NK-92 treated with Interleukin-12 subunit alpha and Interleukin-12 subunit beta, amount 100 ng/mL, for 24 hours (cell line): ENCODE data around the gene CLCN2.

ENCODE experiments used
- DNase-seq: peaks from one replicate; lab custom pipeline; 2025; lab: John Stamatoyannopoulos, UW

CLCN2 gene

DNA sequence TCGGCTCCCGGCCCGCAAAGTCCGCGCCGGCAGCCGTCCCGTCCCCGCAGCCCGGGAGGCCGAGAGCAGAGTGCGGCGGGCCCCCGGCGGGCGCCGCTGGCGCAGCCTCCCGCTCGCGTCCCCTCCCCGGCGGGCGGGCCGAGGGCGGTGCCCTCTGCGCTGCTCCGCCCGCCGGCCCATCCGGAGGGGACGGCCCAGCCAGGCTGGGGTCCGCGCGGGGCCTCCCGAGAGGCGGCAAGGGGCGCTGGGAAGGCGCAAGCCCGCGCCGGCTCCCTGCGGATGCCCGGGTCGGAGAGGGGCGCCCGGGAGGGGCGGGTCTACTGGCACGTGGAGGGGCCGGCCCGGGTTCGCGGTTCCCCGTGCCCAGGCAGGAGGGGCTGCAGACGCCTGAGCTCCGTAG, at the start of gene CLCN2, which contains the start of gene POLR2H:
Gene CLCN2, minus strand, starts transcription at position 74 of the 400 bp plus-strand sequence. CDS start 126 bp downstream, outside the sequence.
Gene POLR2H, plus strand, starts transcription at position 179 of the 400 bp plus-strand sequence. CDS start 1,783 bp downstream, outside the sequence.
- peak; percentile 29 for DNase-seq

DNA sequence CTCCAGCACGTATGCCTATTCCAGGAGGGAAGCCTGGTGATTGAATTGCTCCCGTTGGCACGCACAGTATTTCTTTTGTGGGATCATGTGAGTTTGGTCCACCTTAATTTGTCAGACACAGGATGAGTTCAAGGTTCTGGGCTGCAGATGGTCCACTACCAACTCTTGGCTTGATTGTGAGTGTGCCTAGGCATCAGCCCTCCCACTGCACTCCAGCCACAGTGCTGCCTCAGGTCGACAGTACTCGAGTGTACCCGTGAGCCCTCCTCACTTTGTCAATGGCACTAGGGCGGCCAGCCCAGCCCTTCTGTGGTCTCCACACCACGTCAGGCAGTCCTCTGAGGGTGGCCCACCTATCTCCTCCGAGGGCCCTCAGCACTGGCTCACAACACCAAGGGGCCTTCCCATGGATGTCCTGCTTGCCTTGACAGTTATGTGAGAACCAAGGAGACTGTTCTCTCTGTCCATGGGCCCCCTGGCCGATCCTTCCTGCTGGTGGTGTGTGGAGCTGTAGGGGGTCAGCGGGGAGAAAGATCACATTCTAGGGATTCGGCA, 48.6 kb upstream of the CLCN2 start:
- no peak for DNase-seq

DNA sequence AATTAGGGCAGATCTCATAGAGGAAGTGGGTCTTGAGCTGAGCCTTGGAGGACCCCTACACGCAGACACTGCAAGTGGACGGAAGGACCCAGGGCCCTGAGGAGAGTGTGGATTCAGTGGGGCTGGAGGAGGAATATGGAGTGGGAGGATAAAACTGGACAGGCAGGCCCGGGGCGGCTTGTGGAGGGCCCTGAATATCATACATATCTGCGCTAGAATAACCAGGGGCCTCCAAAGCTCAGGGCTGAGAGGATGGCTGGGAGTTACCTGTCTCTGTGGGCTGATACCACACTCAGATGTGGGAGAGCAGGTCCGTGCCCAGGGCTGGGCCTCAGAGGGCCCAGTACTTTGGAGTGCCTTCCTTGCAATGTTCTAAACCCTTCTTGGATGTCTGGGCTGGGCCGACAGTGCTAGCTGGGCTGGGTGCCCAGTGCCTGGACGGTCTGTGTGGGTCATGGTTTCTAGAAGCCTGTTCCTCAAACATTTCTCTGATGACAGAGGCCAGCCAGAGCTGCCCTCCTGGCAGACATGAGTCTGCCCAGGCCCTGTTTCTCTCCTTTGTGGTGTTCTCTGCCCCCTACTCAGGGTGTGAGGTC, 48.0 kb upstream of the CLCN2 start:
- no peak for DNase-seq

DNA sequence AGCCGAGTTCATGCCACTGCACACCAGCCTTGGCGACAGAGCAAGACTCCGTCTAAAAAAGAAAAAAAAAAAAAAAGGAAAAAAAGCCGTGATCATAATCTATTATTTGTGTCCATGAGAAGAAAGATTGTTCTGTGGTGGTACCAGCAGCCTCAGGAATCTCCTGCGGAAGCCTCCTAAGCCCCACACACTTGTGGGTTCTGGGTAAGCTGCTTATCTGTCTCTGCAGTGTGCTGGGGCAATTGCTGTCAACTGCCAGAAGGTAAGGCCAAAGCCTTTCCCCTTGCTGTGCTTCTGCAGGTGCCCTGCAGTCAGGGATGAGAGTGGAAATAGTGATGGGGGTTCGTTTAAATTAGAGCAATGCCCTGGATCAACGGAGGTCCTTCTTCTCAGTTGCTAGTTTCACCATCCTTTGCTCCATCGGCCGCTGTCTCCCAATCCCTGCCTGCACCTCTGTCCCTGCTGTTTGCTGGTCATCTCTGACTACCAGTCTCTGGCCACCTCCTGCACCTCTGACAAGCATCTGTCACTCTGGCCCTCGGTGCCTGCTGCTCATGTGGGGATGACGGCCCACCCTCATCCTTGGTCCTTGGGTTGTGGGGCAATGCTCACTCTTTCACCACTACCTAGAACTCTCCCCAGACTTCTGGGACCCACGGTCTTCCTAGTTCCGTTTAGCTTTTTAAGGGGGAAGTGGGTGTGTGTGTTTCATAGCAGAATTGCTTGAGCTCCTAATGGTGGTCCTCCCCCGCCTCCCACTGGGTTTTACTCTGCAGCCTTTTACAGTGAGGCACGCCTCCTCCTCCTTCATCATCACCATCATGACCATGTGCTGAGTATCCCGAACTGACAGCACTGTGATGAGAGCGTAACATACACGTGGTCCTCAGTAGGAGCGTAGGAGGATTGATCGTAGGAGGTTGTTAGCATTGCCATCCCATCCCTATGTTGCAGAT, 43.9 kb upstream of the CLCN2 start:
- DNase-seq: no peak

DNA sequence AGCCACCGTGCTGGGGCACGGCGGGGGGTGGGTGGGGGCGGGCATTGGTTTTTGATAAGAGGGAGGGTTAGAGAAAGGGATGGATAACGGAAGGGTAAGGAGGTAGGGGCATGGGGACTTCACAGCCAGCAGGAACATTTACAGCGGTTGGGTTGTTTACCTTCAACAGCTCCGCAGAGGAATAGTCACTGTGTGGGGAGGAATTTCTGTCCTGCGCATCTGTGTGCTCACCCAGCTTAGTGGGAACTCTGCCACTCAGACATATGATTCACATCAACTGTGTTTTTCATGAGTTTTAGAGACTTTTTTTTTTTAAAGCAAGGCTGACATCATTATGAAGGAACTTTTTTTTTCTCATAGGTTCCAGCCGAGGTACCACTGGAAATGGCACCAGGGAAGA, 38.0 kb upstream of the CLCN2 start:
- DNase-seq: no peak

DNA sequence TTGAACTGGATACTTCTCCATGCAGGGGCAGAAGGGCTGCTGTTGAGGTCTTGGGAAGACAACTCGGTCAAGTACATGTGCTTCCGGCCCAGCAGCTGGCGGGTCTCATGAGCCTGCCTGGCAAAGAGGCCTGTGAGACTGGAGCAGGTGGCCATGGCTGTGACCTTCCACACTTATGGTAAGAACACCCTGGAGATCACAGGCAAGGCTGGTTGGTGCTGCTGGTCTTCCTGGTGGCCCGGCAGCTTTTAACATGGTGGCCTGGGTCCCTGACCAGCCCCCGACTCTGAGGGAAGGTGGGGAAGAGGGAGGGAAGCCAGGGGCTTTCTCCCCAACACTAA, 33.9 kb upstream of the CLCN2 start:
- no peak for DNase-seq

DNA sequence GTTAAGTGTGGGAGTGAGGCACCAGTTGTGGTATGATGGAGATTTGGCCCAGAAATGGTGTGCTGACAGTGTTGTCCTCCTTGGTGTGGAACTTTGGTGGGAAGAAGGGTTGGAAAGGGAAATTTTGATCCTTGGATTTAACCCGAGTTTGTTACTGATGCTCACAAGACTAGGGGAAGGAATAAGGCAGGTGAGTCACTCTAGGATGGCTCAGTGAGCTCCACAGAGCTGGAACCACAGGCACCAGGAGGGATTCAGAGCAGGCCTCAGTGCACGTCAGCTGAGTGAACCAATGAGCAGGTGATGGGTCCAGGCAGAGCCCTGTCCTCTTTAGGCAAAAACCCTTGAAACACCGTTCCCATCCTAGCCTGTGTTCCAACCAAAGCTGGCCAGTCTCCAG, 29.9 kb upstream of the CLCN2 start:
- no peak for DNase-seq

DNA sequence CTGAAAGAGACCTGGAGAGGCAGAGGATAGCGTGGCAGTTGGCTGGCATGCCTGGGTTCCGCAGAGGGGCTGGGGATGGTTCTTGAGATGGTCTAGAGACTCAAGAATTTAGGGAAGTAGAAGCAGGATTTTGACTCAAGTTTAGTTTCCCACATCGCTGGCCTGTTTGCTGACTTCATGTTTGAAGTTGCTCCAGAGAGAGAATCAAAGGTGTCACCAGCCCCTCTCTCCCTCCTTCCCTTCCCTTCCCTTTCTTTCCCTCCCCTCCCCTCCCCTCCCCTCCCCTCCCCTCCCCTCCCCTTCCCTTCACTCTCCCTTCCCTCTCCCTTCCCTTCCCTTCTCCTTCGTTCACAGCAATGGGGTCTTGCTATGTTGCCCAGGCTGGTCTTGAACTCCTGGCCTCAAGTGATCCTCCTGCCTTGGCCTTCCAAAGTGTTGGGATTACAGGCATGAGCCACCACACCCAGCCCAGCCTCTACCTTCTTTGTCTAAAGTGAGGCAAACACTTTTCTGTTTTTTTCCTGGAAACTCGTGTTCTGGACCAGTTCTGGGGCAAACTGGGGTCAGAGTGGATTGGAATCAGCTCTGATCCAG, 28.6 kb upstream of the CLCN2 start:
- DNase-seq: no peak

DNA sequence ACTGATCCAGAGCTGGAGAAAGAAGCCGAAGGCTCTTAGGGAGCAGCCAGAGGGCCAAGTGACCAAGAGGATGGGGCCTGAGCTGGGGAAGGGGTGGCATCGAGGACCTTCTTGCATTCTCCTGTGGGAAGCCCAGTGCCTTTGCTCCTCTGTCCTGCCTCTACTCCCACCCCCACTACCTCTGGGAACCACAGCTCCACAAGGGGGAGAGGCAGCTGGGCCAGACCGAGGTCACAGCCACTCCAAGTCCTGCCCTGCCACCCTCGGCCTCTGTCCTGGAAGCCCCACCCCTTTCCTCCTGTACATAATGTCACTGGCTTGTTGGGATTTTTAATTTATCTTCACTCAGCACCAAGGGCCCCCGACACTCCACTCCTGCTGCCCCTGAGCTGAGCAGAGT, 28.0 kb upstream of the CLCN2 start:
- no peak for DNase-seq

DNA sequence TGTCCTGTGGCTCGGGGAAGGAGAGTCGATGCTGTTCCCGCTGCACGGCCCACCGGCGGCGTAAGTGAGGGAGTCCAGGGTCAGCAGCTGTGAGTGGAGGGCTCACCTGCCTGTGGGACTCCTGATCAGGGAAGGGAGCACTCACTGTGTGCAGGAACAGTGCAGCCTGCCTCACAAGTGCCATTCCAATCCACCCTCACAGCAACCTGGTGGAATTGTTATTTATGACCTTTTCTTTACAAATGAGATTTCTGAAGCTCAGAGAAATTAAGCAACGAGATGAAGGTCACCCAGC, 27.5 kb upstream of the CLCN2 start:
- no peak for DNase-seq

DNA sequence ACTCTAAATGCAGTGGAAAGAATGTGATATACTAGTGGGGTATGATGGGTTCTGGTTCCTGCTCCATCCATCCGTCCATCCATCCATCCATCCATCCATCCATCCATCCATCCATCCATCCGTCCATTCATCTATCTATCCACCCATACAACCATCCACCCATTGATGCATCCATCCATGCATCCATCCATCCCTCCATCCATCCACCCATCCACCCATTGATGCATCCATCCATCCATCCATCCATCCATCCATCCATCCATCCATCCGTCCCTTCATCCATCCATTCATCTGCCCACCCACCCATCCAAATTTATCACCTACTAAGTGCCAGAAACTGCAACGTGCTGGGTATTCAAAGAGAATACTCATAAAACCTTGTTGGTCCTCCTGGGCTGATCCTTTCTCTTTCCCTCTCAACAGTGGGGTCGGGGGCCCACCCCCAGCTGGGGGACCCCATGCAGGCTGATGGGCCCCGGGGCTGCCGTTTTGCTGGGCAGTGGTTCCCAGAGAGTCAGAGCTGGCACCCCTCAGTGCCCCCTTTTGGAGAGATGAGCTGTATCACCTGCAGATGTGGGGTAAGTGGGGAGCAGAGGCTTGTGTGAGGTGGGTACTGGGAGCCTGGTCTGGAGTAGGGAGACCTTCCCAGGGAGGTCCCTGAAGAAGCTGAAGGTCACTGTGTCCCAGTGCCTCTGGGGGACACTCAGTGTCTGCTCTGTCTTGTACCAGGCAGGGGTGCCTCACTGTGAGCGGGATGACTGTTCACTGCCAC, 26.9 kb upstream of the CLCN2 start:
- DNase-seq: no peak

DNA sequence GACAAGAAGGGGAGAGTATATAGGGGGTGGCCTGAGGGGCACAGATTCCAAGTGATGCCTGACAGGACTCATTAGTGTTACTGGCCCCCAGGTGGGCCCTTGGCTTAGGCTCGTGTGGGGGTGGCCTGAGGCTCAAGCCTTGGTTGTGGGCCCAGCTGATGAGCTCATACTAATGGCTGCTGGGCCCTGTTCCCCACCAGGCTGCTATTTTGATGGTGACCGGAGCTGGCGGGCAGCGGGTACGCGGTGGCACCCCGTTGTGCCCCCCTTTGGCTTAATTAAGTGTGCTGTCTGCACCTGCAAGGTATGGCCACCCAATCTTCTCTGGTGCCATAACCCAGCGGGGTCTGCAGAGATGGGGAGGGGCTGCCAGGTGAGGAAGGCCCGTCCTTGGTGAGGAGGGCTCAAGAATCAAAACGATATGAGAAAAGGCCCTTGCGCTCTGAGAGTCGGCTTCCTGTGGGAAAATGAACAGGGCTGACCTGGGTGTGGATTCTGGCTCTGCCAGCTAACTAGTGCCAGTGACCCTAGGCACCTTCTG, 25.8 kb upstream of the CLCN2 start:
- DNase-seq: no peak

DNA sequence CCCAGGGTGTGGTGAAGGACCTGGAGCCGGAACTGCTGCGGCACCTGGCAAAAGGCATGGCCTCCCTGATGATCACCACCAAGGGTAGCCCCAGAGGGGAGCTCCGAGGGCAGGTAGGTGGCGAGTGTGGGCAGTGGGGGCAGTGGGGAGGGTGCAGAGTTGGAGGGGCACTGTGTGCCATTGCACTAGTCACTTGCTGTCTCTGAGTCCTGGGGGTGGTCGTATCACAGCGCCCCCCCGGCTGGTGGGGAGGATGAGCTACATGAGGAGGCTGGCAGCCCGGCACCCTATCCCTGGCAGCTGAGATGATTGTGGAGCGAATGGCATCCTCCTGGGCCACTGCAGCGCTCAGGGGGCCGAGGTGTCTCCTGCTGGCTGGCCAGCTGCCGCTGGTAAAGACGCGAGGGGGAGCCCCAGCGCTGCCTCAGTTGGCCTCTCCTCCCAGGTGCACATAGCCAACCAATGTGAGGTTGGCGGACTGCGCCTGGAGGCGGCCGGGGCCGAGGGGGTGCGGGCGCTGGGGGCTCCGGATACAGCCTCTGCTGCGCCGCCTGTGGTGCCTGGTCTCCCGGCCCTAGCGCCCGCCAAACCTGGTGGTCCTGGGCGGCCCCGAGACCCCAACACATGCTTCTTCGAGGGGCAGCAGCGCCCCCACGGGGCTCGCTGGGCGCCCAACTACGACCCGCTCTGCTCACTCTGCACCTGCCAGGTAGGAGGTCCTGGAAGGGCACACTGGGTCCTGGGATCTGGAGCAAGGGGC, 24.8 kb upstream of the CLCN2 start:
- DNase-seq: no peak

DNA sequence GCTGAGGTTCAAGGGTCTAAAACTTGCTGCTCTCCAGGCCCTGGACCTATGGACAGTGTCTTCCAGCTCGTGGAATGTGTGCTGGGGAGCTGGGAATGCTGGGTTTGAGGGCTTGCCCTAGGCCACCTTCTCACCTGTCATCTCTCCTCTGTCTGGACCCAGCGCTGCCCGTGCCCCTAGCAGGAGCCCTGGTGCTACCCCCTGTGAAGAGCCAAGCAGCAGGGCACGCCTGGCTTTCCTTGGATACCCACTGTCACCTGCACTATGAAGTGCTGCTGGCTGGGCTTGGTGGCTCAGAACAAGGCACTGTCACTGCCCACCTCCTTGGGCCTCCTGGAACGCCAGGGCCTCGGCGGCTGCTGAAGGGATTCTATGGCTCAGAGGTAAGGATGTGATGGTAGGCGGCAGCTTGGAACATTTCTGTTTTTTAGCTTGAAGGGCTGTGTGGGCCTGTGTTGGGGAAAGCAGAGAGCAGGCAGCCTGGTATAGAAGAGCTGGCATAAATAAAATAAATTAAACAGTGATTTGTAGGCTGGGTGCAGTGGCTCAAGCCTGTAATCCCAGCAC, 23.5 kb upstream of the CLCN2 start:
- no peak for DNase-seq

DNA sequence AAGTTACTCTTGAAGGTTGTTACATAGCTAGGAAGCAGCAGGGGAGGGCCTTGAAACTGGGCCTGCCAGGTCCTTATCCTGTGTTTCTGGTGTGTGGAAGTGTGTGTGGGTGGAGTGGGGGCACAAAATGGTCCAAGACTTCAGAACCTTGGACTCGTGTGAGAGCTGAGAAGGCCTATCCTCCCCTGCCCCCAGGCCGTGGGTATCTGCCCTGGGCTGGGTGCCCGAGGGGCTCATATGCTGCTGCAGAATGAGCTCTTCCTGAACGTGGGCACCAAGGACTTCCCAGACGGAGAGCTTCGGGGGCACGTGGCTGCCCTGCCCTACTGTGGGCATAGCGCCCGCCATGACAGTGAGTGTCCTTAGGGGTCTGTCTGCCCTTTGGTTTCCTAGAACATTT, 22.9 kb upstream of the CLCN2 start:
- DNase-seq: no peak

DNA sequence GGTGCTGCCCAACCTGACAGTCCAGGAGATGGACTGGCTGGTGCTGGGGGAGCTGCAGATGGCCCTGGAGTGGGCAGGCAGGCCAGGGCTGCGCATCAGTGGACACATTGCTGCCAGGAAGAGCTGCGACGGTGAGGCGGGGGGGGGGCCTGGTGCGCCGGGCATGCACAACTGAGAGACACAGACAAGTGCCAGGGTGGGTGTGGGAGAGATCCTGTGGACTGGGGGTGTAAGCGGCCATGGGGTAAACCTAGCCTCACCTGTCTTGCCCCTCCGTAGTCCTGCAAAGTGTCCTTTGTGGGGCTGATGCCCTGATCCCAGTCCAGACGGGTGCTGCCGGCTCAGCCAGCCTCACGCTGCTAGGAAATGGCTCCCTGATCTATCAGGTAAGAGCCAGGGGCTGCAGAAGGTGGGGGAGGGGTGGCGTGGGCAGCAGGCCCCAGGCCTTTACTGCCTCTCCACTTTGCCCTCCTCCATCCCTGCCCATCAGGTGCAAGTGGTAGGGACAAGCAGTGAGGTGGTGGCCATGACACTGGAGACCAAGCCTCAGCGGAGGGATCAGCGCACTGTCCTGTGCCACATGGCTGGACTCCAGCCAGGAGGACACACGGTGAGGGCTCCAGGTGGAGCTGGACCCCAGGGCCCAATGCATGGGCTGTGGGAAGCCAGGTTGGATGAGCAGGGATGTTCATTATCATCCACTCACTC, 21.8 kb upstream of the CLCN2 start:
- no peak for DNase-seq

DNA sequence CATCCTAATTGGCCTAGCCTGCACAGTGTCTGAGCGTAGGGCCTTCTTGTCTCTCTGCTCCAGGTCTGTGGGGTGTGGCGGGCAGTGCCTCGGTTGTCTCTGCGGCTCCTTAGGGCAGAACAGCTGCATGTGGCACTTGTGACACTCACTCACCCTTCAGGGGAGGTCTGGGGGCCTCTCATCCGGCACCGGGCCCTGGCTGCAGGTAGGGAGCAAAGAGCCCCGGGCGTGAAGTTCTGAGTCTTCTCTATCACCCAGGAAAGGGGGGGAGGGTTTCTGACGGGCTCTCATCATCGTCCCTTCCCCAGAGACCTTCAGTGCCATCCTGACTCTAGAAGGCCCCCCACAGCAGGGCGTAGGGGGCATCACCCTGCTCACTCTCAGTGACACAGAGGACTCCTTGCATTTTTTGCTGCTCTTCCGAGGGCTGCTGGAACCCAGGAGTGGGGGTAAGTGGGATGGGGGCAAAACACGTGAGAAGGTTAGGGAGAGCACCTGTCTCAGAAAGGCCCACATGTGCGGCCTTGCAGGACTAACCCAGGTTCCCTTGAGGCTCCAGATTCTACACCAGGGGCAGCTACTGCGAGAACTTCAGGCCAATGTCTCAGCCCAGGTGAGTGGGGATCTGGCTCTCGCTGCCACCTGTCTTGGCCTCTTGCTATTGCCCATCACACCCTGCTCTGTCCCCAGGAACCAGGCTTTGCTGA, 21.1 kb upstream of the CLCN2 start:
- DNase-seq: no peak

DNA sequence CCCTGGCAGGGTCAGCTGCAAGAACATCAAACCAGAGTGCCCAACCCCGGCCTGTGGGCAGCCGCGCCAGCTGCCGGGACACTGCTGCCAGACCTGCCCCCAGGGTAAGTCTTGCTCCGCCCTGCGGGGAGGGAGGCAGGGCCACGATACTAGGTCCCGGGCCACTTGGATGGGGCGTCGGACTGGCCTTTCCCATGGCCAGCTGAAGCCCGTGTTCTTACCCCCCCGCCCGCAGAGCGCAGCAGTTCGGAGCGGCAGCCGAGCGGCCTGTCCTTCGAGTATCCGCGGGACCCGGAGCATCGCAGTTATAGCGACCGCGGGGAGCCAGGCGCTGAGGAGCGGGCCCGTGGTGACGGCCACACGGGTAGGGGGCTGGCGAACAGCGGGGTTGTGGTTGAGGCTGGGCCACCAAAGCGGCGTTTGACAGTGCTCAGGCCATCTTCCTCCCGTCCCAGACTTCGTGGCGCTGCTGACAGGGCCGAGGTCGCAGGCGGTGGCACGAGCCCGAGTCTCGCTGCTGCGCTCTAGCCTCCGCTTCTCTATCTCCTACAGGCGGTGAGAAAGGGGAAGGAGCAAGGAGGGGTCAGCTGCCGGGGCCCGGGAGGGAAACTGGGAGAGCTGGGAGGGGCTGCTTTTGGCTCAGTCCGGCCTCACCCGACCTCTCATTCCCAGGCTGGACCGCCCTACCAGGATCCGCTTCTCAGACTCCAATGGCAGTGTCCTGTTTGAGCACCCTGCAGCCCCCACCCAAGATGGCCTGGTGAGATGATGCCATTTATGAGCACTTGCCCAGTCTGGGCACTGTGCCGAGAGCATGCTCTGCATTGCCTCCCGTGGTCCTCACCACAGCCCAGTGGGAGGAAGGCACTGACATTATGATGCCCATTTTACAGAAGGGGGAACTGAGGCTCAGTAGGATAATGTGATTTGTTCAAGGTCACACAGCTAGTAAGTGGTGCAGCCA, 20.1 kb upstream of the CLCN2 start:
- DNase-seq: no peak
